Smooth muscle cell (in vitro differentiated cells): ENCODE results near the gene RIC8B. TPM values are rescaled to one million over a fixed set of nuclear protein-coding genes. Genes with fewer than 3 reads are reported as not detected.
A peak's percentile ranks its signal among the peaks of the same experiment; 100 is the strongest.

Experiments
- DNase-seq: peaks from one replicate; lab custom pipeline; 2025; ENCODE audit not compliant: unreplicated experiment; lab: John Stamatoyannopoulos, UW
- H2AFZ ChIP-seq: fragments of 200-600 bp; sonication (generic); 2 replicates; pipeline ENCODE4 v1.6.0; 2016; ENCODE audit warnings: antibody characterized with exemption, low read depth, mild to moderate bottlenecking
- H3F3A ChIP-seq: fragments of 200-600 bp; sonication (generic); 2 replicates; pipeline ENCODE4 v1.6.0; 2017; ENCODE audit warnings: antibody characterized with exemption, low read depth
- H3K27ac ChIP-seq: fragments of 200-600 bp; sonication (generic); 2 replicates; pipeline ENCODE4 v1.5.1; 2016; ENCODE audit warnings: low read depth, mild to moderate bottlenecking
- H3K27me3 ChIP-seq: fragments of 200-600 bp; sonication (generic); 2 replicates; pipeline ENCODE4 v1.6.1; 2016; ENCODE audit warnings: low read depth, mild to moderate bottlenecking
- H3K36me3 ChIP-seq: fragments of 200-600 bp; sonication (generic); 2 replicates; pipeline ENCODE4 v1.5.1; 2016; ENCODE audit warnings: low read depth
- H3K4me1 ChIP-seq: fragments of 200-600 bp; sonication (generic); 2 replicates; pipeline ENCODE4 v1.5.1; 2016; ENCODE audit warnings: low read depth
- H3K4me2 ChIP-seq: fragments of 200-600 bp; sonication (generic); 2 replicates; pipeline ENCODE4 v1.6.0; 2016; ENCODE audit warnings: mild to moderate bottlenecking
- H3K4me3 ChIP-seq: fragments of 200-600 bp; sonication (generic); 2 replicates; pipeline ENCODE4 v1.5.1; 2016; ENCODE audit warnings: mild to moderate bottlenecking
- H3K79me2 ChIP-seq: fragments of 200-600 bp; sonication (generic); 2 replicates; pipeline ENCODE4 v1.6.0; 2016; ENCODE audit warnings: low read depth, mild to moderate bottlenecking
- H3K9ac ChIP-seq: fragments of 200-600 bp; sonication (generic); 2 replicates; pipeline ENCODE4 v1.6.0; 2016; ENCODE audit warnings: low read depth
- H3K9me3 ChIP-seq: fragments of 200-600 bp; sonication (generic); replicated peaks from 2 replicates; pipeline ENCODE4 v1.5.1; 2016; ENCODE audit warnings: low read depth
- H4K20me1 ChIP-seq: fragments of 200-600 bp; sonication (generic); 2 replicates; pipeline ENCODE4 v1.6.0; 2016; ENCODE audit warnings: low read depth
- WGBS: methylation state at CpG from one replicate; pipeline ENCODE4 v1.1.7; 2016; ENCODE audit warnings: low lambda C conversion rate; 5-methylcytosine and 5-hydroxymethylcytosine counted together
- polyA plus RNA-seq: library from polyadenylated mRNA; unstranded; fragments of >200 nt; fragmentation: Nextera tagmentation; extraction: Ambion mirVana; gene quantifications from 2 replicates; pipeline ENCODE4 v1.2.1, GENCODE V29; 2016
- total RNA-seq: library from RNA; depleted of rRNA; stranded (reverse); fragments of >200 nt; gene quantifications from 2 replicates; pipeline ENCODE4 v1.2.3, GENCODE V29; 2014
- TF ChIP-seq, protein P1 (sequence below): fragments of 200-600 bp; sonication (generic); IDR thresholded peaks from 2 replicates; pipeline ENCODE4 v1.5.1; 2017; ENCODE audit warnings: borderline replicate concordance, mild to moderate bottlenecking, antibody characterized with exemption; ENCODE audit not compliant: insufficient read depth, poor library complexity, severe bottlenecking

Gene RIC8B
- total and polyA plus RNA-seq, 2 experiments from 2014 or later: 7.3 to 11.7 TPM

DNA sequence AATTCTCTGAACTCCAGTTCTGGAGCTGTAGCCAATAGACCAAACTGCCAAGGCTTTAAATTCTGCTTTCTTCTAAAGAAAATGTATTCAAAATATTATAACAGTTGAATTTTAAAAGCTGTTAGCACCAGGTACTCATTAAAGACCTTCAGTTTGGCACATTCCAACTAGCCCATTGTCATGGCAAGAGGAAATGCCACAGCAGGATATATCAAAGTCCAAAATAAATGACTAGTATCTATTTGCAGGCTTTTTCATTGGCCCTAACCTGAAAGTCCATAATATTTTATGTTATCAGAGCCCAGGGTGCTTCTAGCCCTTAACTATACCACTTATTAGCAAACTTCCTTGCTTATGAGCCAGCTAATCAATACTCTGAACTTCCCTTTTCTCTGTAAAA lies 3.1 kb upstream of the RIC8B start:
- no peaks in the 10 kb centered on the region for H3F3A ChIP-seq
- no peaks in the 10 kb centered on the region for H3K36me3 ChIP-seq
- no peak overlapping the region for H3K9ac ChIP-seq
- no peak for DNase-seq
- H4K20me1 ChIP-seq: no peaks in the 10 kb centered on the region
- H3K4me1 ChIP-seq: peaks cover 43% of the 10 kb centered on the region
- H3K4me3 ChIP-seq: no peak overlapping the region
- no peaks in the 10 kb centered on the region for H3K9me3 ChIP-seq
- no peak overlapping the region for H3K4me2 ChIP-seq
- TF ChIP-seq, protein P1, sequence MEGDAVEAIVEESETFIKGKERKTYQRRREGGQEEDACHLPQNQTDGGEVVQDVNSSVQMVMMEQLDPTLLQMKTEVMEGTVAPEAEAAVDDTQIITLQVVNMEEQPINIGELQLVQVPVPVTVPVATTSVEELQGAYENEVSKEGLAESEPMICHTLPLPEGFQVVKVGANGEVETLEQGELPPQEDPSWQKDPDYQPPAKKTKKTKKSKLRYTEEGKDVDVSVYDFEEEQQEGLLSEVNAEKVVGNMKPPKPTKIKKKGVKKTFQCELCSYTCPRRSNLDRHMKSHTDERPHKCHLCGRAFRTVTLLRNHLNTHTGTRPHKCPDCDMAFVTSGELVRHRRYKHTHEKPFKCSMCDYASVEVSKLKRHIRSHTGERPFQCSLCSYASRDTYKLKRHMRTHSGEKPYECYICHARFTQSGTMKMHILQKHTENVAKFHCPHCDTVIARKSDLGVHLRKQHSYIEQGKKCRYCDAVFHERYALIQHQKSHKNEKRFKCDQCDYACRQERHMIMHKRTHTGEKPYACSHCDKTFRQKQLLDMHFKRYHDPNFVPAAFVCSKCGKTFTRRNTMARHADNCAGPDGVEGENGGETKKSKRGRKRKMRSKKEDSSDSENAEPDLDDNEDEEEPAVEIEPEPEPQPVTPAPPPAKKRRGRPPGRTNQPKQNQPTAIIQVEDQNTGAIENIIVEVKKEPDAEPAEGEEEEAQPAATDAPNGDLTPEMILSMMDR: no peak
- H3K27me3 ChIP-seq: no peaks in the 10 kb centered on the region
- no peak overlapping the region for H3K27ac ChIP-seq
- H3K79me2 ChIP-seq: peaks cover 17% of the 10 kb centered on the region
- no peak overlapping the region for H2AFZ ChIP-seq

DNA sequence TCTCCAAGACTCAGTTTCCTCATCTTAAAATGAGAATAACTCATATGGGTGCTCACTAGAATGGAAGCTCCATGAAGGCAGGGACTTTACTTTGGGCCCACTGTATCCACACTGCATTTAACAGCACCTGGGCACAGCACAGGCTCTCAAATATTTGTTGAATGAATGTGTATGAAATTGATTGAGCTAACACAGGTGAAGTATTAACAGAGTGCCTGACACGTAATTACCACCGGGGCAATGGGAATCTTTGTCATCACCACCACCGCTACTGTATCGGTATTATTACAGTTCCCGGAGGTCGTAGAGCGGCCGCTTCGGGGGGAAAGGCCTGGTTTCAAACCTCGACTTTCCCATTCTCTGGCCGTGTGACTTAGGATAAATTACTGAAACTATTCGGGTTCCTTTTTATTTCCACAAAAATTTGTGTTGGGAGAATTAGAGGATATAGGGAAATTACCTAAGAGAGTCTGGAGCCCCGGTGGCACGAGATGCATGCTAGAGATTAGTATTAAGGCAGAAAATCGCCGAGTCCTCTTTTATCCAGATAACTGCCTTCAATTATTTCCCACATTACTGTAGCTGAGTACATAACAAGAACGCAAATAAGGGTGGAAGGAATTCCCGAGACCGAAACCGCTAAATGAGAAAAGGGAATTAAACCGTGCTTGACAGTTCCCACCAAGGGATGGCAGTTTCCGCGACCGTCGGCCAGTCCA lies 1.0 kb upstream of the RIC8B start:
- Histone ChIP-seq H3K27ac (peak overlapping the region; percentile 99), H3K36me3 (no peaks in the 10 kb centered on the region), H3K4me2 (peak overlapping the region; percentile 90), H3K79me2 (peaks cover 29% of the 10 kb centered on the region), H3K4me1 (peaks cover 23% of the 10 kb centered on the region), H3K27me3 (no peaks in the 10 kb centered on the region), H3K4me3 (peak overlapping the region; percentile 75), H2AFZ (peak overlapping the region; percentile 92), H3K9me3 (no peaks in the 10 kb centered on the region), H3F3A (no peaks in the 10 kb centered on the region), H4K20me1 (peaks cover 17% of the 10 kb centered on the region), H3K9ac (peak overlapping the region; percentile 96)
- WGBS: 46% methylated on average over 25 of the region's 25 CpGs
- TF ChIP-seq, protein P1: no peak
- DNase-seq: no peak

DNA sequence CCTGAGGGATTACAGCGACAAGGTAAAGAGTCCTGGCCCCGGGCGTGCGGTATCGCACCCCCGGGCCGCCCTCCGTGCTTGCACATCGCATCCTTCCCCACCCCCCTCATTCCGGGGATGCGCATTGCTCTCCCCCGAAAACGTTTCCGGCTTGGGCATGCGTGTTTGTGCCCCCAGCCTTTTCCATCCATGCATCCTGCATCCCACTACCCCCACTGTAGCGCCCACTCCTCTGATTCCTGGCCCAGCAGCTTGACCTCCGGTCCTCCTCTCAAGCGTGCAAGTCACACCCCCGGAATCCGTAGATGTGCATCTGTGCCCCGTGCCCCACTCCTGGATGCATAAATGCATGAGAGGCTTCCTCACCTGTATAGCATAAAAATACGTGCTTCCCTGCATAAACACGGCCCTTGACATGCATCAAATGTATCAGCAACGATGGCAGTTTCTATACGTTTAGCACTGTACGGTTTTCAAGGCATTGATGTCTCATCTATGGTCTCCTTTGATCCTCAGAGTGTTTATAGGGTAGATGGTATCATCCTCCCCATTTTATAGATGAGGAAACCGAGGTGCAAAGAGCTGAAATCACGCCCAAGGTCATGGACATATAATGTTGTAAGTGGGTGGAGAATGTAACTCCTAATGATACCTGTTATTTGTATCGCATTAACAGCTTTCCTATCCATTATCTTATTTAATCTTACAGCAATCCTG lies 484 bp downstream of the RIC8B start:
- H3K36me3 ChIP-seq: no peaks in the 10 kb centered on the region
- peak overlapping the region; percentile 68 for H2AFZ ChIP-seq
- peaks cover 31% of the 10 kb centered on the region for H4K20me1 ChIP-seq
- H3K9ac ChIP-seq: peak overlapping the region; percentile 96
- H3K4me3 ChIP-seq: peak overlapping the region; percentile 75
- no peaks in the 10 kb centered on the region for H3K27me3 ChIP-seq
- no peaks in the 10 kb centered on the region for H3K9me3 ChIP-seq
- TF ChIP-seq, protein P1: no peak
- WGBS: 9% methylated on average over 21 of the region's 29 CpGs
- no peak for DNase-seq
- H3K27ac ChIP-seq: peak overlapping the region; percentile 99
- H3K79me2 ChIP-seq: peaks cover 37% of the 10 kb centered on the region
- H3F3A ChIP-seq: no peaks in the 10 kb centered on the region
- H3K4me1 ChIP-seq: peaks cover 8% of the 10 kb centered on the region
- H3K4me2 ChIP-seq: peak overlapping the region; percentile 99
